HG02973 (cell line): ENCODE data around the gene ARHGEF6.
"Not testable (repeated sequence)": the region's sequence is repeated elsewhere in the genome, so short reads cannot be mapped to it uniquely, and the experiment has no call there.

Source experiments
- ATAC-seq: cut with Tn5 transposase; IDR thresholded peaks from one replicate; pipeline ENCODE4 v1.9.1; 2021; ENCODE audit warnings: moderate library complexity; ENCODE audit not compliant: unreplicated experiment

ARHGEF6 gene

GRCh38 chrX:136783159-136783558 lies 2.4 kb upstream of the ARHGEF6 start:
- ATAC-seq = no peak

GRCh38 chrX:136781180-136781797 lies 557 bp upstream of the ARHGEF6 start:
- ATAC-seq = no peak

GRCh38 chrX:136780241-136780640 lies 491 bp downstream of the ARHGEF6 start:
- no peak for ATAC-seq

GRCh38 chrX:136779346-136779781 lies 1.4 kb downstream of the ARHGEF6 start:
- ATAC-seq = peak; percentile 61

GRCh38 chrX:136778916-136779315 lies 1.8 kb downstream of the ARHGEF6 start:
- ATAC-seq = peak; percentile 9

- ATAC-seq = no peak
Observed at GRCh38 chrX:136778020-136778419, 2.7 kb downstream of the ARHGEF6 start.

GRCh38 chrX:136773648-136774047 lies 7.1 kb downstream of the ARHGEF6 start:
- no peak for ATAC-seq

GRCh38 chrX:136771869-136772268 lies 8.9 kb downstream of the ARHGEF6 start:
- ATAC-seq = not testable (repeated sequence)

GRCh38 chrX:136768469-136769084 lies 12.2 kb downstream of the ARHGEF6 start:
- no peak for ATAC-seq

GRCh38 chrX:136767104-136767941 lies 13.4 kb downstream of the ARHGEF6 start:
- peak; percentile 77 for ATAC-seq

GRCh38 chrX:136766785-136767103 lies 14.0 kb downstream of the ARHGEF6 start:
- peak; percentile 4 for ATAC-seq

GRCh38 chrX:136765821-136766356 lies 14.8 kb downstream of the ARHGEF6 start:
- ATAC-seq = no peak

- ATAC-seq = no peak
Observed at GRCh38 chrX:136764206-136764605, 16.5 kb downstream of the ARHGEF6 start.

- ATAC-seq = no peak
Observed at GRCh38 chrX:136762820-136763452, 17.8 kb downstream of the ARHGEF6 start.

- ATAC-seq = no peak
Observed at GRCh38 chrX:136761421-136761820, 19.3 kb downstream of the ARHGEF6 start.

GRCh38 chrX:136759968-136760367 lies 20.8 kb downstream of the ARHGEF6 start:
- ATAC-seq = no peak

GRCh38 chrX:136755411-136755810 lies 25.3 kb downstream of the ARHGEF6 start:
- no peak for ATAC-seq

- ATAC-seq = no peak
Observed at GRCh38 chrX:136754651-136755050, 26.1 kb downstream of the ARHGEF6 start.

- ATAC-seq = no peak
Observed at GRCh38 chrX:136752796-136753195, 27.9 kb downstream of the ARHGEF6 start.

- ATAC-seq = no peak
Observed at GRCh38 chrX:136752346-136752745, 28.4 kb downstream of the ARHGEF6 start.

GRCh38 chrX:136750364-136750763 lies 30.4 kb downstream of the ARHGEF6 start:
- ATAC-seq = no peak
